HepG2 (cell line): Measurements from ENCODE around the gene RBM25. TPM values are rescaled to one million over a fixed set of nuclear protein-coding genes. Genes with fewer than 3 reads are reported as not detected.

ENCODE experiments used
- ATAC-seq: fragments of 200-7000 bp; cut with Tn5 transposase; 3 replicates; pipeline ENCODE4 v1.9.1; 2020; ENCODE audit warnings: mild to moderate bottlenecking, moderate library complexity
- BruUV-seq: library from RNA; stranded (reverse); fragments of 400-500 nt; replicated peaks from 2 replicates; lab custom pipeline; 2021; lab: Mats Ljungman, UMichigan
- CTCF ChIA-PET: fragments of 300-600 bp; formaldehyde crosslinking; extraction: SDS; loops from one replicate; lab custom pipeline; 2021; ENCODE audit warnings: low total read pairs, inconsistent platforms, low intra/inter-chr PET ratio; lab: Yijun Ruan, JAX
- POLR2A ChIA-PET: fragments of 350-600 bp; sonication (Branson Sonifier 250); formaldehyde crosslinking; loops from one replicate; lab custom pipeline; 2020; ENCODE audit warnings: antibody characterized with exemption, inconsistent platforms; lab: Yijun Ruan, JAX
- DNase-seq: peaks from one replicate; pipeline ENCODE4 v3.0.0-alpha.2; 2015; ENCODE audit warnings: low spot score
- FAIRE-seq: peaks from 3 replicates; lab custom pipeline; 2011; peaks lifted over from hg19 to GRCh38; lab: Jason Lieb, UNC
- H2AFZ ChIP-seq: one replicate; pipeline ENCODE4 v1.6.1; 2011; ENCODE audit warnings: low read length, inconsistent platforms
- H3K27ac ChIP-seq: fragments of 300-600 bp; 3 replicates; pipeline ENCODE4 v1.8.0; 2011; ENCODE audit warnings: mixed run types, mild to moderate bottlenecking, mixed read lengths, low read length, inconsistent platforms; ENCODE audit not compliant: insufficient read depth; ENCODE audit errors: extremely low read length
- H3K27me3 ChIP-seq, 2 experiments: fragments of 200-600 bp in 1 of 2; 2 replicates in 1 of 2; 3 replicates in 1 of 2; pipeline versions ENCODE4 v1.6.0 to v1.8.0; 2011; ENCODE audit warnings: low read length in 2 of 2, mild to moderate bottlenecking in 2 of 2, moderate library complexity in 2 of 2, inconsistent platforms in 1 of 2; ENCODE audit not compliant: insufficient read depth in 2 of 2, control insufficient read depth in 1 of 2
- H3K36me3 ChIP-seq, 2 experiments: fragments of 200-600 bp in 1 of 2; replicated peaks in 1 of 2; 2 replicates in 1 of 2; 3 replicates in 1 of 2; pipeline versions ENCODE4 v1.5.1 to v1.8.0; 2011; ENCODE audit warnings: low read length in 2 of 2, inconsistent platforms in 1 of 2; ENCODE audit not compliant: insufficient read depth in 2 of 2, control insufficient read depth in 1 of 2
- H3K4me1 ChIP-seq: 2 replicates; pipeline ENCODE4 v1.5.1; 2012; ENCODE audit warnings: low read length, inconsistent platforms; ENCODE audit not compliant: insufficient read depth
- H3K4me2 ChIP-seq: 2 replicates; pipeline ENCODE4 v1.6.0; 2011; ENCODE audit warnings: low read depth, low read length, inconsistent platforms
- H3K4me3 ChIP-seq, 3 experiments: fragments of 200-600 bp in 1 of 3; sonication (generic), shearing (Covaris generic) in 1 of 3; replicated peaks in 1 of 3; 2 replicates each; pipeline ENCODE4 v1.5.1; 2011 to 2016; ENCODE audit warnings: low read length in 3 of 3, inconsistent platforms in 2 of 3, low read depth in 2 of 3, mild to moderate bottlenecking in 2 of 3, control low read depth in 1 of 3, mixed read lengths in 1 of 3; ENCODE audit not compliant: insufficient read depth in 1 of 3
- H3K79me2 ChIP-seq: one replicate; pipeline ENCODE4 v1.6.1; 2011; ENCODE audit warnings: low read length, inconsistent platforms; ENCODE audit not compliant: insufficient read depth
- H3K9ac ChIP-seq: 2 replicates; pipeline ENCODE4 v1.6.0; 2011; ENCODE audit warnings: mild to moderate bottlenecking, low read depth, low read length, inconsistent platforms; ENCODE audit not compliant: insufficient read depth
- H3K9me3 ChIP-seq: 2 replicates; pipeline ENCODE4 v1.5.1; 2012; ENCODE audit warnings: mild to moderate bottlenecking, low read length
- H4K20me1 ChIP-seq: 2 replicates; pipeline ENCODE4 v1.6.0; 2011; ENCODE audit warnings: inconsistent platforms, mild to moderate bottlenecking, low read length, moderate library complexity; ENCODE audit not compliant: insufficient read depth
- EHMT2 ChIP-seq: fragments of 200-600 bp; sonication (generic); IDR thresholded peaks from 2 replicates; pipeline ENCODE4 v1.7.0; 2017; ENCODE audit warnings: antibody characterized with exemption, low read depth, low read length, borderline replicate concordance
- HNF4A ChIP-seq: sonication (generic); formaldehyde crosslinking; IDR thresholded peaks from 2 replicates; pipeline ENCODE4 v1.4.0; 2020; ENCODE audit warnings: missing genetic modification reagents
- HNRNPUL1 ChIP-seq: fragments of 200-400 bp; formaldehyde crosslinking; IDR thresholded peaks from 2 replicates; pipeline ENCODE4 v1.6.1; 2017; ENCODE audit warnings: low read depth, mild to moderate bottlenecking, low read length, moderate library complexity
- KLF13 ChIP-seq: sonication (generic); formaldehyde crosslinking; IDR thresholded peaks from 2 replicates; pipeline ENCODE4 v1.4.0; 2020; ENCODE audit warnings: mild to moderate bottlenecking, missing genetic modification reagents
- NFE2 ChIP-seq: sonication (generic); formaldehyde crosslinking; IDR thresholded peaks from 2 replicates; pipeline ENCODE4 v1.4.0; 2020; ENCODE audit warnings: missing genetic modification reagents
- TP53 ChIP-seq: sonication (generic); formaldehyde crosslinking; conservative IDR thresholded peaks from 2 replicates; pipeline ENCODE4 v1.4.0; 2020; ENCODE audit warnings: missing genetic modification reagents
- ZNF230 ChIP-seq: sonication (generic); formaldehyde crosslinking; IDR thresholded peaks from 2 replicates; pipeline ENCODE4 v1.4.0; 2020; ENCODE audit warnings: mild to moderate bottlenecking, missing genetic modification reagents
- ZNF260 ChIP-seq: sonication (generic); formaldehyde crosslinking; IDR thresholded peaks from 2 replicates; pipeline ENCODE4 v1.4.0; 2020; ENCODE audit warnings: missing genetic modification reagents, low read depth, mild to moderate bottlenecking, borderline replicate concordance
- ZNF30 ChIP-seq: sonication (generic); formaldehyde crosslinking; IDR thresholded peaks from 2 replicates; pipeline ENCODE4 v1.5.0; 2020; ENCODE audit warnings: mild to moderate bottlenecking, missing genetic modification reagents
- ZNF33A ChIP-seq: sonication (generic); formaldehyde crosslinking; IDR thresholded peaks from 2 replicates; pipeline ENCODE4 v1.5.1; 2020; ENCODE audit warnings: missing genetic modification reagents, mild to moderate bottlenecking, moderate library complexity, borderline replicate concordance
- ZNF605 ChIP-seq: sonication (generic); formaldehyde crosslinking; IDR thresholded peaks from 2 replicates; pipeline ENCODE4 v1.8.0; 2022; ENCODE audit warnings: mild to moderate bottlenecking, missing genetic modification reagents
- ZNF614 ChIP-seq: IDR thresholded peaks from 2 replicates; pipeline ENCODE4 v1.6.1; 2018; ENCODE audit warnings: missing biosample characterization, missing genetic modification reagents, inconsistent platforms, borderline replicate concordance
- ZNF780A ChIP-seq: sonication (generic); formaldehyde crosslinking; IDR thresholded peaks from 2 replicates; pipeline ENCODE4 v1.8.0; 2022; ENCODE audit warnings: mild to moderate bottlenecking, missing genetic modification reagents, moderate library complexity
- ZNF788 ChIP-seq: sonication (generic); formaldehyde crosslinking; IDR thresholded peaks from 2 replicates; pipeline ENCODE4 v1.5.0; 2020; ENCODE audit warnings: mild to moderate bottlenecking, missing genetic modification reagents, borderline replicate concordance
- WGBS: methylation state at CpG from one replicate; pipeline ENCODE4 v1.1.6; 2017; ENCODE audit warnings: low lambda C conversion rate; 5-methylcytosine and 5-hydroxymethylcytosine counted together
- in situ Hi-C: cut with HindIII; loops from 2 replicates; pipeline ENCODE4 v1.10.0; 2017; ENCODE audit warnings: low pct_unique_long_range_greater_than_20kb; ENCODE audit not compliant: extremely low pct_ligation_motif_present
- intact Hi-C: fragments of 100-400 bp; cut with micrococcal nuclease; formaldehyde crosslinking; loops from one replicate; pipeline ENCODE4 v1.10.0; 2022; ENCODE audit not compliant: unreplicated experiment
- polyA plus RNA-seq, 8 experiments: library from polyadenylated mRNA; depleted of rRNA in 3 of 8; stranded (reverse) in 7 of 8; unstranded in 1 of 8; fragments of >200 nt; fragmentation: Illumina TruSeq in 4 of 8; extraction: Trizol in 4 of 8; gene quantifications; 2 replicates each; pipeline versions ENCODE4 v1.2.1 to v1.2.3, GENCODE V29; 2011 to 2016; ENCODE audit warnings: low read depth in 4 of 8, missing spikeins in 1 of 8, mixed read lengths in 1 of 8; ENCODE audit not compliant: insufficient read depth in 1 of 8
- total RNA-seq, 5 experiments: library from RNA; depleted of rRNA; stranded (reverse); fragments of >200 nt; fragmentation: Illumina TruSeq; extraction: Trizol; gene quantifications; 2 replicates each; pipeline ENCODE4 v1.2.3, GENCODE V29; 2016; ENCODE audit warnings: low read depth in 1 of 5
- TF ChIP-seq, protein P1 (sequence below): sonication (generic); formaldehyde crosslinking; IDR thresholded peaks from 2 replicates; pipeline ENCODE4 v1.4.0; 2020; ENCODE audit warnings: mild to moderate bottlenecking, missing genetic modification reagents
- TF ChIP-seq, protein P2 (sequence below): IDR thresholded peaks from 2 replicates; pipeline ENCODE4 v1.6.1; 2016; ENCODE audit warnings: mild to moderate bottlenecking
- TF ChIP-seq, protein P3 (sequence below): sonication (generic); formaldehyde crosslinking; IDR thresholded peaks from 2 replicates; pipeline ENCODE4 v1.4.0; 2020; ENCODE audit warnings: missing genetic modification reagents
- TF ChIP-seq, protein P4 (sequence below): sonication (generic); formaldehyde crosslinking; conservative IDR thresholded peaks from 2 replicates; pipeline ENCODE4 v1.4.0; 2020; ENCODE audit warnings: mild to moderate bottlenecking, missing genetic modification reagents, moderate library complexity

Gene RBM25
- total and polyA plus RNA-seq, 2 of the 13 experiments (the other 11 are each of a cell fraction or from before 2014, with no cell fraction given): 34.1 to 65.9 TPM

DNA sequence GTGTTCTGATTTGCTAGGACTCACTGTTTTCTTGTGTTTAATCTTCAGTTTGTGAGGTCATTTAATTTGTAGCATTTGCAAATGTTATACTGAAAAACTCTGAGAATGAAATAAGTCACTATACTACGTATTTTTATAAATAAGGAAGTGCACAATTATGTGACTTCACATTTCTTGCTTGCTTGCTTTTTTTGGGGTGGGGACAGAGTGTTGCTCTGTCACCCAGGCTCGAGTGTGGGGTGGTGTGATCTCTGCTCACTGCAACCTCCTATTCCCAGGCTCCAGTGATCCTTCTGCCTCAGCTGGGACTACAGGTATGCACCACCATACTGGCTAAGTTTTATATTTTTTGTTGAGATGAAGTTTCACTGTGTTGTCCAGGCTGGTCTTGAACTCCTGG, 32.7 kb downstream of the RBM25 start (continued):
- TF ChIP-seq, protein P1, sequence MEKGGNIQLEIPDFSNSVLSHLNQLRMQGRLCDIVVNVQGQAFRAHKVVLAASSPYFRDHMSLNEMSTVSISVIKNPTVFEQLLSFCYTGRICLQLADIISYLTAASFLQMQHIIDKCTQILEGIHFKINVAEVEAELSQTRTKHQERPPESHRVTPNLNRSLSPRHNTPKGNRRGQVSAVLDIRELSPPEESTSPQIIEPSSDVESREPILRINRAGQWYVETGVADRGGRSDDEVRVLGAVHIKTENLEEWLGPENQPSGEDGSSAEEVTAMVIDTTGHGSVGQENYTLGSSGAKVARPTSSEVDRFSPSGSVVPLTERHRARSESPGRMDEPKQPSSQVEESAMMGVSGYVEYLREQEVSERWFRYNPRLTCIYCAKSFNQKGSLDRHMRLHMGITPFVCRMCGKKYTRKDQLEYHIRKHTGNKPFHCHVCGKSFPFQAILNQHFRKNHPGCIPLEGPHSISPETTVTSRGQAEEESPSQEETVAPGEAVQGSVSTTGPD (CRISPR knock-in tag): no peak
- TF ChIP-seq EHMT2: no peak
- no peak for TF ChIP-seq ZNF780A (CRISPR knock-in tag)

DNA sequence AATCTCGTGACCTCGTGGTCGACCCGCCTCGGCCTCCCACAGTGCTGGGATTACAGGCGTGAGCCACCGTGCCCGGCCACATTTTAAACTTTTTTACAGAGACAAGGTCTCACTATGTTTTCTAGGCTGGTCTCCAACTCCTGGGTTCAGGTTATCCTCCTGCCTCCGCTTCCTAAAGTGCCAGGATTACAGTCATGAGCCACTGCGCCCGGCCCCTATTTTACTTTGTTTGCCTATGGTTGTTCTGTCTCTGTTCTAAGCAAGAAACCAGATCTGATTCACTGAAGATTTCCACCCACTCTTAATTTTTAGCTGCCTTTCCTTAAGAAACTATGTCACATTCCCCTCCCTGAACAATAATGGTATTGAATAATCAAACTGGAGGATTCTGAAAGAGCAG, 39.1 kb downstream of the RBM25 start:
- BruUV-seq: no TSS peak
- no peak overlapping the region for H3K27ac ChIP-seq
- H3K27me3 ChIP-seq: no peaks in the 10 kb centered on the region
- H3K9me3 ChIP-seq: no peaks in the 10 kb centered on the region
- intact Hi-C loops (no loop called here), in situ Hi-C loops (no loop called here)
- H3K4me2 ChIP-seq: no peak overlapping the region
- WGBS: 97% methylated on average over 11 of the region's 11 CpGs
- DNase-seq (no peak), ATAC-seq (no peak), FAIRE-seq (no peak)
- H3K9ac ChIP-seq: no peak overlapping the region
- H3K4me1 ChIP-seq: no peaks in the 10 kb centered on the region
- H2AFZ ChIP-seq: no peak overlapping the region
- peaks cover 15 to 70% of the 10 kb centered on the region in 2 experiments for H3K36me3 ChIP-seq
- CTCF ChIA-PET: no interaction called here
- POLR2A ChIA-PET: no interaction called here
- no peak overlapping the region for H3K4me3 ChIP-seq
- peaks cover 7% of the 10 kb centered on the region for H3K79me2 ChIP-seq
- H4K20me1 ChIP-seq: 0 out of 2 replicates have a peak, but pooled peaks cover 4% of the 10 kb centered on the region
- TF ChIP-seq, protein P2, sequence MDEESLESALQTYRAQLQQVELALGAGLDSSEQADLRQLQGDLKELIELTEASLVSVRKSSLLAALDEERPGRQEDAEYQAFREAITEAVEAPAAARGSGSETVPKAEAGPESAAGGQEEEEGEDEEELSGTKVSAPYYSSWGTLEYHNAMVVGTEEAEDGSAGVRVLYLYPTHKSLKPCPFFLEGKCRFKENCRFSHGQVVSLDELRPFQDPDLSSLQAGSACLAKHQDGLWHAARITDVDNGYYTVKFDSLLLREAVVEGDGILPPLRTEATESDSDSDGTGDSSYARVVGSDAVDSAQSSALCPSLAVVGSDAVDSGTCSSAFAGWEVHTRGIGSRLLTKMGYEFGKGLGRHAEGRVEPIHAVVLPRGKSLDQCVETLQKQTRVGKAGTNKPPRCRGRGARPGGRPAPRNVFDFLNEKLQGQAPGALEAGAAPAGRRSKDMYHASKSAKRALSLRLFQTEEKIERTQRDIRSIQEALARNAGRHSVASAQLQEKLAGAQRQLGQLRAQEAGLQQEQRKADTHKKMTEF: no peak
- TF ChIP-seq NFE2 (CRISPR knock-in tag) (no peak), ZNF788 (no peak), ZNF33A (CRISPR knock-in tag) (no peak), ZNF30 (no peak), TP53 (CRISPR knock-in tag) (no peak), ZNF605 (CRISPR knock-in tag) (no peak), ZNF230 (no peak), ZNF614 (CRISPR knock-in tag) (no peak), HNRNPUL1 (no peak), HNF4A (CRISPR knock-in tag) (no peak), KLF13 (no peak), ZNF260 (CRISPR knock-in tag) (no peak)
- TF ChIP-seq, protein P3, sequence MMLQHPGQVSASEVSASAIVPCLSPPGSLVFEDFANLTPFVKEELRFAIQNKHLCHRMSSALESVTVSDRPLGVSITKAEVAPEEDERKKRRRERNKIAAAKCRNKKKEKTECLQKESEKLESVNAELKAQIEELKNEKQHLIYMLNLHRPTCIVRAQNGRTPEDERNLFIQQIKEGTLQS (CRISPR knock-in tag): no peak
- TF ChIP-seq, protein P4, sequence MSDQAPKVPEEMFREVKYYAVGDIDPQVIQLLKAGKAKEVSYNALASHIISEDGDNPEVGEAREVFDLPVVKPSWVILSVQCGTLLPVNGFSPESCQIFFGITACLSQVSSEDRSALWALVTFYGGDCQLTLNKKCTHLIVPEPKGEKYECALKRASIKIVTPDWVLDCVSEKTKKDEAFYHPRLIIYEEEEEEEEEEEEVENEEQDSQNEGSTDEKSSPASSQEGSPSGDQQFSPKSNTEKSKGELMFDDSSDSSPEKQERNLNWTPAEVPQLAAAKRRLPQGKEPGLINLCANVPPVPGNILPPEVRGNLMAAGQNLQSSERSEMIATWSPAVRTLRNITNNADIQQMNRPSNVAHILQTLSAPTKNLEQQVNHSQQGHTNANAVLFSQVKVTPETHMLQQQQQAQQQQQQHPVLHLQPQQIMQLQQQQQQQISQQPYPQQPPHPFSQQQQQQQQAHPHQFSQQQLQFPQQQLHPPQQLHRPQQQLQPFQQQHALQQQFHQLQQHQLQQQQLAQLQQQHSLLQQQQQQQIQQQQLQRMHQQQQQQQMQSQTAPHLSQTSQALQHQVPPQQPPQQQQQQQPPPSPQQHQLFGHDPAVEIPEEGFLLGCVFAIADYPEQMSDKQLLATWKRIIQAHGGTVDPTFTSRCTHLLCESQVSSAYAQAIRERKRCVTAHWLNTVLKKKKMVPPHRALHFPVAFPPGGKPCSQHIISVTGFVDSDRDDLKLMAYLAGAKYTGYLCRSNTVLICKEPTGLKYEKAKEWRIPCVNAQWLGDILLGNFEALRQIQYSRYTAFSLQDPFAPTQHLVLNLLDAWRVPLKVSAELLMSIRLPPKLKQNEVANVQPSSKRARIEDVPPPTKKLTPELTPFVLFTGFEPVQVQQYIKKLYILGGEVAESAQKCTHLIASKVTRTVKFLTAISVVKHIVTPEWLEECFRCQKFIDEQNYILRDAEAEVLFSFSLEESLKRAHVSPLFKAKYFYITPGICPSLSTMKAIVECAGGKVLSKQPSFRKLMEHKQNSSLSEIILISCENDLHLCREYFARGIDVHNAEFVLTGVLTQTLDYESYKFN (CRISPR knock-in tag): no peak
